Keratinocyte (primary cell): Measurements from ENCODE around the gene PPIP5K2.

Experiments
- CTCF ChIP-seq, 3 experiments: IDR thresholded peaks in 1 of 3; conservative IDR thresholded peaks in 1 of 3; optimal IDR thresholded peaks in 1 of 3; 2 replicates in 2 of 3; 3 replicates in 1 of 3; pipeline versions ENCODE3 to v1.5.1; 2011; ENCODE audit warnings: low read length in 3 of 3, mild to moderate bottlenecking in 3 of 3, moderate library complexity in 2 of 3, control low read depth in 1 of 3, inconsistent platforms in 1 of 3; ENCODE audit not compliant: insufficient read depth in 2 of 3; ENCODE audit errors: extremely low read depth in 1 of 3
- EZH2 ChIP-seq: IDR thresholded peaks from one replicate; pipeline ENCODE4 v1.6.1; 2012; ENCODE audit warnings: inconsistent platforms, mild to moderate bottlenecking, low read length, moderate library complexity

- no peak for TF ChIP-seq CTCF (optimal IDR thresholded peaks at IDR 0.05 in 1 of 3, IDR thresholded peaks at IDR 0.05 in 1 of 3, conservative IDR thresholded peaks at IDR 0.05 in 1 of 3; ENCODE audit: extremely low read depth in 1 of 3, insufficient read depth in 2 of 3, low read length in 3 of 3)
- no peak for TF ChIP-seq EZH2
These were observed 114.3 kb downstream of the PPIP5K2 start for GRCh38 chr5:103234239-103234975.
